Right renal pelvis (tissue), 4 donors: Measurements from ENCODE around the gene NHSL2. TPM values are rescaled to one million over a fixed set of nuclear protein-coding genes. Genes with fewer than 3 reads are reported as not detected.

Source experiments
- DNase-seq, 4 donors: peaks; one replicate each; pipeline ENCODE4 v3.0.0-alpha.2; 2013; ENCODE audit warnings: low read depth in 4 of 4, low spot score in 3 of 4, missing footprints in 1 of 4
- polyA plus RNA-seq, 4 donors: library from polyadenylated mRNA; unstranded; fragments of 120-200 nt; gene quantifications; one replicate each; pipeline ENCODE4 v1.2.1, GENCODE V29; 2013; ENCODE audit not compliant: insufficient read length in 4 of 4

NHSL2 gene
- polyA plus RNA-seq, 4 donors = 8.0 to 9.8 (median 9.3) TPM

- no peak for DNase-seq
These were observed 214.8 kb downstream of the NHSL2 start for GRCh38 chrX:72125331-72126047.

GRCh38 chrX:72126048-72126415 lies 215.4 kb downstream of the NHSL2 start:
- DNase-seq = no peak

DNA sequence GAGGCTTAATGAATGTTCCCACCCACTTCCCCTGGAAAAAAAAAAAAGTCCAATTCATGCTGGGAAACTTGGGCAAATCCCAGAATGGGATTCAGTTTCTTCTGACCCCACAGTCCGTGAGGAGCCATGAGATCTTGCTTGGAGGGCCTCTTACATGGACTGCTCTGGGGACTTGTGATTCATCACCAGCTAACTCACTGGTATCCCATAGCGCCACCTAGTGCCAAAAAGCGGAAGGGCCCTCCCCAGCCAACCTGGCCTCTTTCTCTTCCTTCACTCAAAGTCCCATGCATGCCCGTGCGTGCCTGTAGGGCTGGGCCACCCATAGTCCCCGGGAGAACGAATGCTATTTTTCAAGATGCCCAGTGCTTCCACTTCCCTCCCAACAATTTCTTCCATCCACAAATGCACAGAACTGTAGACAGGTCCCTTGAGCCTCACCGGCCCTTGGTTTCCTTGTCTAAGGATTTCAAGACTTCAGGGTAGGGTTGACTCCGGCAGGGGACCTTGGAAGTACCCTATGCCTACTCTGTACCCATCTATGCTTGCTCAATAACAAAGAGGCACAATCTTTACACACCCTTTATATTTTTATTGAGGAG lies 216.0 kb downstream of the NHSL2 start:
- peak; percentile 60 to 76 (median 64) for DNase-seq

DNA sequence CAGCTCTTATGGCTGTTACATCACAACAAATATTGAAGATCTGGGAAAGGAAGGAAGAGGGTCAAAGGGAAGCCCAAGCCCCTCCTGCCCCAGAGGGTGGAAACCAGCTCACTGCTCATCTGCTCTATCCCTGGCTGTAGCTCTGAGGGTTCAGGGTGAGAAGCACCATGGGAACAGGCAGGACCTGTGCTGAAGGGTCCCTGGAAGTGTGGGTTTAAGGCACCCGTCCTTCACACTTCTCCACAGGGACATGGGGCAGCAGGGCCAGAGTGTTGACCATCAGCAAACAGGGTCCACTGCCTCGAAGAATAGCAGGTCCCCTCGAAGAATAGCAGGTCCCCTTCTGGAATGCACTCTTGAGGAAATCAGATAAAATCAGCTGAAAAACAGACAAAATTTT lies 216.7 kb downstream of the NHSL2 start:
- no peak for DNase-seq

- no peak for DNase-seq
These were observed 217.7 kb downstream of the NHSL2 start for GRCh38 chrX:72128183-72128834.

DNA sequence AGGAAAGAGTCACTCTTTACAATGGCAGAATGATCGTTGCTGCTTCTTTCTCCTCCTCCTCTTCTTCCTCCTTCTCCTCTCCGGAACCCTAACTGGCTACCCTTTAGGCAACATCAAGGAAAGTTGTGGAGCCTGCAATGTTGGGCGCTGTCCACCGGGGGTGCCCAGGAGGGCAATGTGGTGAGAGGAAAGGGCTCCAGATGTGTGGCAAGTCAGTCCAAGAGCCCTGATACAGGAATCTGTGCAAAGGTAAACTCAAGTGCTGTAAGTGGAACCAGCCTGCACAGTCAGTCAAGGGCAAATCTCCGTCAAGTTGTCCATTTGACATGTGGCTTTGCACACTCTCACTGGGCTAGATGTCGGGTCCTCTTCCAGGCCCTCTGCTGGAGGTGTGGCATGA lies 218.2 kb downstream of the NHSL2 start:
- DNase-seq = no peak

DNA sequence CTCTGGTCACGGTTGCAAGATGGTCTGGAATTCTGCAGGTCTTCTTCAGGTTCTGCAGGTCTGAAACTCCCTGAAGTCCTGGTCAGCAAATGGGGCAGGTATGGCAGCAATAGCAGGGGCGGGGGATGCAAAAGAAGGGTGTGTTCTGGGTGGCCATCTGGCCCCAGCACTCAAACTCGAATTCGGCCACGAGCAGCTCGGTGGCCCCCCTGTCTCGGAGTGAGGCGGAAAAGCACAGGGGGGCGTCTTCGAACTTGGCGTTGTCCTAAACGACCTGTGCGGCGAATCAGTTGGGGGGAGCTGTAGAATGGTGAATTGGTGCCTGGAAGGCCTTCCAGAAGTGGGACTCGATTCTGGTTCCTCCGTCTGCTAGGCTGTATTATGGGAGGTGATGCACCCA lies 219.0 kb downstream of the NHSL2 start:
- no peak for DNase-seq

GRCh38 chrX:72130156-72130761 lies 219.6 kb downstream of the NHSL2 start:
- DNase-seq = no peak

- DNase-seq = no peak
These were observed 220.2 kb downstream of the NHSL2 start for GRCh38 chrX:72130762-72131250.

DNA sequence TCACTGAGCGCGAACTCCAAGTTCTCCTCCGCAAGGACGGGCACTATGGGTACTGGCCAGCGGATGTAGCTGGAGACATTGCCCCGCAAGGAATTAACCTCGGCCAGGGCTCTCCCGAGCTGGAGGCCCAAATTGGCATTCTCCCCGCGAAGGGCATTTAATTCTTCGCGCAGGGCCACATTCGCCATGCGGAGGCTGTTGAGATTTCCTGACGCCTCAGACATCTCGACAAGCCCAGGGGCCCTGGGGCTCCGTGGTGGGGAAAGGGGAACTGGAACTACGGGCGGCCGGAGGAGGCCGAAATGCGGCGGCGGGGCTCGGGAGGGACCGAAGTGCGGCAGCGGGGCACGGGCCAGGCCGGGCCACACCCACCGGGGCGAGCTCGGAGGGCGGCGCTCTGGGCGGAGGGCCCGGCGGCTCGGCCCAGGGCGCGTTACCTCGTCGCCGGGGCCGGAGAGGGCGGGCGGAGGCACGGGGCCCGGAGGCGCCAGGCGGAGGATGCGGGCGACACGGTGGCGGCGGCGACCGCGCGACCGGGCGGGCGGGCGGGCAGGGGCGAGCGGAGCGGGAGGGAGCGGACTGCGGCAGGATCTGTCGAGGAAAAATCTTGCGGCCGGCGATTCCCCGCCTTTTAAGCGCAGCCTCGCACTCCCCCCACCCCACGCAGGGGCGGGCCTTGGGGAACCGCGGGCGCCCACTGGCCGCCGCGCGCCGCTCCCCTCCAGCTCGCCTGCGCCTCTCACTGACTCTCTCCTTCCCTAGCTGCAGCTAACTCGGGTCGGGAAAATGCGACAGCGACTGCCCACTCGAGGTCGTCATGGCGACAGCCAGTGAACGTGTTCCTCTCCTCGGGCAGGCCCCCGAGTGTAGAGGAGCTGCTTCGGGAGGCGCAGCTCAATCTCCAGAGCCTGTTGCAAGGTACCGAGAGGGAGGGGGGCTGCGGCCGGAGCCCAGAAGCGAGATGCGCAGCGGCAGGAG lies 221.0 kb downstream of the NHSL2 start, which contains the start of gene RTL5:
Gene RTL5, minus strand, starts transcription at position 599 of the 978 bp plus-strand sequence.
- DNase-seq = peak; percentile 67 to 81 (median 79)

DNA sequence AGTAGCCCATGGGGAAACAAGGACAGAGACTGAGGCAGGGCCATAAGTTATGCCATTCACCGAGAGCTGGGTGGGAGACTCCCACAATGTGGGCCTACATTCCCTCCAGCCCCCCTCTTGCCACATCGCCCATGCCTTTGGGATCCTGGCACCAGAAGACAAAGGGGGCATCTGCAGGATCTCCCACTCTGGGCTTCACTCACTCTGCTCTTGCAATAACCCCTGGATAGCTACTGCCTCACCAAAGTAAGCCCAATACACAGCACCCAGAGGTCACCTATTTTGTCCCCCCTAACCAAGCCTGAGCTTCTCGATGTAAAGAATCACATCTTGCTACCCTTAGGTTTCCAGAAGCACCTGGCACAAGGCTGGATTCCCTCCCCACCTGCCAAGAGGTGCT lies 221.8 kb downstream of the NHSL2 start:
- no peak for DNase-seq

- no peak for DNase-seq
These were observed 223.4 kb downstream of the NHSL2 start for GRCh38 chrX:72133851-72134546.

- no peak for DNase-seq
These were observed 227.3 kb downstream of the NHSL2 start for GRCh38 chrX:72137846-72138495.

DNA sequence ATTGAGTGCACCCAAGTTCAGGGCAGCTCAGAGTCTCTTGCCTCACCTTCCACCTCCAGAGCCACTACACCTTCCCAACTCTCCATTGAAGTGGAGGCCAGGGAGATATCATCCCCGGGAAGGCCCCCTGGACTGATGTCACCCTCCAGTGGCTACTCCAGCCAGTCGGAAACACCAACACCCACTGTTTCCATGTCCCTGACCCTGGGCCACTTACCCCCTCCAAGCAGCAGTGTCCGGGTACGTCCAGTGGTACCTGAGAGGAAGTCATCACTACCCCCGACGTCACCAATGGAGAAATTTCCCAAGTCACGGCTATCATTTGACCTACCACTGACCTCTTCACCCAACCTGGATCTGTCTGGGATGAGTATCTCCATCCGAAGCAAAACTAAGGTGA lies 228.9 kb downstream of the NHSL2 start:
- no peak for DNase-seq

- DNase-seq = no peak
These were observed 230.8 kb downstream of the NHSL2 start for GRCh38 chrX:72141372-72142004.

GRCh38 chrX:72142094-72142793 lies 231.6 kb downstream of the NHSL2 start:
- no peak for DNase-seq

DNA sequence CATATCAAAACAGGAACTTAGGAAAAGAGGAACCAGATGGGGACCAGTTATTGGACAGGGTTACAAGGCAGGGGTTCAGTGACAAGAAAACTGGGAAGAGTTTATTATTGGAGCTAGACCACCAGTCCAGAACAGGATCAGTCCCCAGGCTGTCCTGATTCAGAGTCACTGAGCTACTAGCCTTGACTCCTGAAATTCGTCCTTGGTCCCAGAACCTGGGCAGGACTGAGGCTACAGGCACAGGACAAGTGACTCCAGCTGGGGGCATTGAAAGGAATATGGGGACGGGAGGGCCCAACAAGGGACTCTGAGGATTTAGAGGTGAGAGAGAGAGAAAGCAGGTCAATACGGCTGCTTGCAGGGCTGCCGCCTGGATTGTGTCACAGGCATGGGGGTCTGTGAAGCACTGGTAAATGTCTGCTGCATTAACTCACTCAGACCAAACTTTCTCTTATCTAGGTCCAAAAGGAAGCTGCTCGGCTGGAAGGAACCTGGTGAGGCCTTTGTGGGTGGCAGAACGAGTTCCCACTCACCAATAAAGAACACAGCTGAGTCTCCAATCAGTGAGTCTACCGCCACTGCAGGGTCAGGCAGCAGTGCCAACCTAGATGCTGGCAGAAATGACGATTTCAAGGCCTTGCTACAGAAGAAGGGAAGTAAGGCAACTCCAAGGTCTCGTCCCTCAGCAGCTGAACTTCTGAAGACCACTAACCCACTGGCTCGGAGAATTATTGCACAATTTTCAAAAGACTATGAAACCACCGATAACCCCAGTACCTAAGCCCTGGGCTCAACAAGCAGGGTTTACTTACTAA lies 232.4 kb downstream of the NHSL2 start:
- no peak for DNase-seq
